K562 (cell line): Measurements from ENCODE around the gene UBASH3A. TPM values are rescaled to one million over a fixed set of nuclear protein-coding genes. Genes with fewer than 3 reads are reported as not detected.

Experiments
- ATAC-seq: fragments of 200-7000 bp; cut with Tn5 transposase; 3 replicates; pipeline ENCODE4 v1.9.1; 2020; ENCODE audit warnings: moderate library complexity
- BruUV-seq: library from RNA; stranded (reverse); fragments of 400-500 nt; replicated peaks from 2 replicates; lab custom pipeline; 2021; lab: Mats Ljungman, UMichigan
- CTCF ChIA-PET: fragments of 300-600 bp; formaldehyde crosslinking; extraction: SDS; loops from one replicate; lab custom pipeline; 2021; ENCODE audit warnings: low intra/inter-chr PET ratio; lab: Yijun Ruan, JAX
- POLR2A ChIA-PET: fragments of 300-600, 350-650 bp; sonication (Branson Sonifier 250); formaldehyde crosslinking; extraction: SDS; loops from one replicate; lab custom pipeline; 2021; ENCODE audit warnings: antibody characterized with exemption, inconsistent platforms; lab: Yijun Ruan, JAX
- DNase-seq, 4 experiments: peaks; one replicate each; pipeline versions ENCODE4 v3.0.0 to v3.0.0-alpha.2; 2011 to 2018; ENCODE audit warnings: low spot score in 3 of 4, mixed read lengths in 3 of 4; ENCODE audit errors: extremely low read depth in 1 of 4
- FAIRE-seq: peaks from 2 replicates; lab custom pipeline; 2011; peaks lifted over from hg19 to GRCh38; lab: Jason Lieb, UNC
- H2AFZ ChIP-seq: 2 replicates; pipeline ENCODE4 v1.6.0; 2011; ENCODE audit warnings: low read depth, low read length, control low read depth, inconsistent platforms
- H3K27ac ChIP-seq: fragments of 200-600 bp; 3 replicates; pipeline ENCODE4 v1.8.0; 2011; ENCODE audit warnings: low read depth, mild to moderate bottlenecking, control low read depth, inconsistent platforms, low read length, moderate library complexity, mixed read lengths; ENCODE audit errors: extremely low read depth
- H3K27me3 ChIP-seq, 2 experiments: fragments of 300-600 bp in 1 of 2; 2 replicates in 1 of 2; 3 replicates in 1 of 2; pipeline versions ENCODE4 v1.6.0 to v1.8.0; 2011; ENCODE audit warnings: inconsistent platforms in 2 of 2, low read length in 2 of 2, mild to moderate bottlenecking in 1 of 2, mixed read lengths in 1 of 2, moderate library complexity in 1 of 2; ENCODE audit not compliant: control insufficient read depth in 2 of 2, insufficient read depth in 2 of 2
- H3K36me3 ChIP-seq: fragments of 300-600 bp; 3 replicates; pipeline ENCODE4 v1.8.0; 2011; ENCODE audit warnings: mild to moderate bottlenecking, low read length, inconsistent platforms; ENCODE audit not compliant: control insufficient read depth, insufficient read depth
- H3K4me1 ChIP-seq, 2 experiments: fragments of 200-600 bp in 1 of 2; replicated peaks in 1 of 2; 2 replicates in 1 of 2; 3 replicates in 1 of 2; pipeline versions ENCODE4 v1.5.1 to v1.8.0; 2011; ENCODE audit warnings: inconsistent platforms in 2 of 2, low read length in 2 of 2, mild to moderate bottlenecking in 1 of 2, mixed read lengths in 1 of 2, moderate library complexity in 1 of 2; ENCODE audit not compliant: control insufficient read depth in 2 of 2, insufficient read depth in 2 of 2
- H3K4me2 ChIP-seq: 2 replicates; pipeline ENCODE4 v1.6.1; 2011; ENCODE audit warnings: low read length, control low read depth, inconsistent platforms, mixed read lengths; ENCODE audit not compliant: insufficient read depth
- H3K4me3 ChIP-seq: fragments of 200-600 bp; sonication (generic), shearing (Covaris generic); 2 replicates; pipeline ENCODE4 v1.5.1; 2016; ENCODE audit warnings: control low read depth, inconsistent platforms
- H3K79me2 ChIP-seq: fragments of 200-600 bp; 3 replicates; pipeline ENCODE4 v1.8.0; 2011; ENCODE audit warnings: low read length, inconsistent platforms; ENCODE audit not compliant: control insufficient read depth, insufficient read depth
- H3K9ac ChIP-seq, 2 experiments: 2 replicates each; pipeline versions ENCODE4 v1.6.0 to v1.6.1; 2011; ENCODE audit warnings: low read depth in 2 of 2, low read length in 2 of 2, control low read depth in 1 of 2, inconsistent platforms in 1 of 2, mild to moderate bottlenecking in 1 of 2, mixed read lengths in 1 of 2; ENCODE audit not compliant: insufficient read depth in 1 of 2
- H3K9me1 ChIP-seq: one replicate; pipeline ENCODE4 v1.6.0; 2011; ENCODE audit warnings: inconsistent platforms, mild to moderate bottlenecking, low read length, moderate library complexity; ENCODE audit not compliant: control insufficient read depth, insufficient read depth
- H3K9me3 ChIP-seq: replicated peaks from 2 replicates; pipeline ENCODE4 v1.5.1; 2011; ENCODE audit warnings: low read depth, low read length, inconsistent platforms; ENCODE audit not compliant: control insufficient read depth, insufficient read depth
- H4K20me1 ChIP-seq: replicated peaks from 2 replicates; pipeline ENCODE4 v1.6.1; 2011; ENCODE audit warnings: low read length, inconsistent platforms, mixed read lengths; ENCODE audit not compliant: control insufficient read depth, insufficient read depth
- CHD2 ChIP-seq: IDR thresholded peaks from 2 replicates; pipeline ENCODE4 v1.6.1; 2011; ENCODE audit warnings: low read depth, low read length
- DDX20 ChIP-seq: fragments of 450-650 bp; IDR thresholded peaks from 2 replicates; pipeline ENCODE4 v1.6.1; 2016; ENCODE audit warnings: missing genetic modification characterization, low read depth, mild to moderate bottlenecking, missing compliant biosample characterization, moderate library complexity
- ESRRA ChIP-seq: fragments of 450-650 bp; IDR thresholded peaks from 2 replicates; pipeline ENCODE4 v1.6.1; 2014; ENCODE audit warnings: low read depth, mild to moderate bottlenecking, moderate library complexity, borderline replicate concordance
- FOS ChIP-seq: IDR thresholded peaks from 3 replicates; pipeline ENCODE4 v1.6.1; 2011; ENCODE audit not compliant: insufficient read length; ENCODE audit errors: extremely low read depth
- KHSRP ChIP-seq: fragments of 450-650 bp; IDR thresholded peaks from 2 replicates; pipeline ENCODE4 v1.6.1; 2017
- MTA3 ChIP-seq: fragments of 450-650 bp; formaldehyde crosslinking; IDR thresholded peaks from 2 replicates; pipeline ENCODE4 v1.6.1; 2017; ENCODE audit warnings: mild to moderate bottlenecking, borderline replicate concordance
- NCOA4 ChIP-seq: fragments of 450-650 bp; IDR thresholded peaks from 2 replicates; pipeline ENCODE4 v1.6.1; 2018; ENCODE audit warnings: mild to moderate bottlenecking; ENCODE audit not compliant: partially characterized antibody
- PHB2 ChIP-seq: fragments of 450-650 bp; IDR thresholded peaks from 2 replicates; pipeline ENCODE4 v1.6.1; 2017; ENCODE audit warnings: low read depth
- PRPF4 ChIP-seq: fragments of 200-400 bp; formaldehyde crosslinking; IDR thresholded peaks from one replicate; pipeline ENCODE4 v1.6.1; 2017; ENCODE audit warnings: low read length, low read depth, mild to moderate bottlenecking; ENCODE audit not compliant: insufficient read depth, poor library complexity, severe bottlenecking
- TAL1 ChIP-seq: fragments of 450-650 bp; IDR thresholded peaks from 2 replicates; pipeline ENCODE4 v1.6.1; 2016; ENCODE audit warnings: mild to moderate bottlenecking
- TCF3 ChIP-seq: sonication (generic); formaldehyde crosslinking; IDR thresholded peaks from 2 replicates; pipeline ENCODE4 v1.4.0; 2020; ENCODE audit warnings: mild to moderate bottlenecking, missing genetic modification reagents
- ZBTB5 ChIP-seq: fragments of 450-650 bp; IDR thresholded peaks from 2 replicates; pipeline ENCODE4 v1.6.1; 2017; ENCODE audit warnings: antibody characterized with exemption
- WGBS: fragments of 100-300 bp; shearing (Covaris generic); methylation state at CpG from one replicate; pipeline ENCODE4 v1.1.6; 2016; ENCODE audit warnings: low coverage, mixed read lengths; ENCODE audit not compliant: insufficient coverage; ENCODE audit errors: missing lambda C conversion rate; 5-methylcytosine and 5-hydroxymethylcytosine counted together
- in situ Hi-C: fragments of 300-500 bp; cut with MboI; formaldehyde crosslinking; loops from 4 replicates; pipeline ENCODE4 v1.15.0; 2018; ENCODE audit warnings: inconsistent platforms, mixed read lengths
- intact Hi-C: fragments of 100-400 bp; cut with micrococcal nuclease; formaldehyde crosslinking; loops from 2 replicates; pipeline ENCODE4 v1.14.2; 2022
- polyA plus RNA-seq, 8 experiments: library from polyadenylated mRNA; depleted of rRNA in 4 of 8; stranded (reverse) in 5 of 8; unstranded in 3 of 8; fragments of >200 nt; fragmentation: Nextera tagmentation in 2 of 8; fragmentation: Illumina TruSeq in 1 of 8; extraction: Ambion mirVana in 2 of 8; extraction: Trizol in 1 of 8; gene quantifications; 2 replicates each; pipeline versions ENCODE4 v1.2.1 to v1.2.3, GENCODE V29; 2011 to 2014; ENCODE audit warnings: inconsistent platforms in 1 of 8, missing spikeins in 1 of 8
- total RNA-seq, 7 experiments: library from RNA; depleted of rRNA in 6 of 7; stranded (reverse); fragments of >200 nt in 6 of 7; fragmentation: Illumina TruSeq in 2 of 7; extraction: Trizol in 2 of 7; gene quantifications; 2 replicates each; pipeline versions ENCODE4 v1.2.1 to v1.2.3, GENCODE V29; 2011 to 2021; ENCODE audit warnings: low replicate concordance in 1 of 7
- TF ChIP-seq, protein P1 (sequence below): fragments of 200-800 bp; sonication (Bioruptor generic); IDR thresholded peaks from 2 replicates; pipeline ENCODE4 v1.6.1; 2017; ENCODE audit warnings: missing genetic modification characterization, missing compliant biosample characterization
- TF ChIP-seq, protein P2 (sequence below): fragments of 450-650 bp; formaldehyde crosslinking; IDR thresholded peaks from 2 replicates; pipeline ENCODE4 v1.4.0; 2020; ENCODE audit warnings: mild to moderate bottlenecking

Gene UBASH3A
- total and polyA plus RNA-seq, 9 of the 15 experiments (the other 6 are each of a cell fraction or from before 2014, with no cell fraction given) = 0.23 to 1.8 (median 1.1) TPM

- 0 out of 2 replicates have a peak, but pooled peaks have one; percentile 12 for TF ChIP-seq TCF3 (CRISPR knock-in tag)
- no peak for TF ChIP-seq DDX20 (tag)
- TF ChIP-seq MTA3 = no peak
- TF ChIP-seq TAL1 = no peak
- TF ChIP-seq, protein P1, sequence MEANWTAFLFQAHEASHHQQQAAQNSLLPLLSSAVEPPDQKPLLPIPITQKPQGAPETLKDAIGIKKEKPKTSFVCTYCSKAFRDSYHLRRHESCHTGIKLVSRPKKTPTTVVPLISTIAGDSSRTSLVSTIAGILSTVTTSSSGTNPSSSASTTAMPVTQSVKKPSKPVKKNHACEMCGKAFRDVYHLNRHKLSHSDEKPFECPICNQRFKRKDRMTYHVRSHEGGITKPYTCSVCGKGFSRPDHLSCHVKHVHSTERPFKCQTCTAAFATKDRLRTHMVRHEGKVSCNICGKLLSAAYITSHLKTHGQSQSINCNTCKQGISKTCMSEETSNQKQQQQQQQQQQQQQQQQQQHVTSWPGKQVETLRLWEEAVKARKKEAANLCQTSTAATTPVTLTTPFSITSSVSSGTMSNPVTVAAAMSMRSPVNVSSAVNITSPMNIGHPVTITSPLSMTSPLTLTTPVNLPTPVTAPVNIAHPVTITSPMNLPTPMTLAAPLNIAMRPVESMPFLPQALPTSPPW (CRISPR knock-in tag) = peak; percentile 27; the same call in 1 of the 2 replicates
- TF ChIP-seq, all 486 proteins: peak for 15
Measured at GRCh38 chr21:42461881-42462877, 58.5 kb downstream of the UBASH3A start (continued).

- BruUV-seq = no TSS peak
- no peaks in the 10 kb centered on the region for H3K79me2 ChIP-seq
- H3K9me3 ChIP-seq = no peaks in the 10 kb centered on the region
- FAIRE-seq (peak; percentile 46), ATAC-seq (peak; percentile 60), DNase-seq (peak in 2 of 4 experiments; percentile 75 to 76)
- intact Hi-C loops = loop anchor here (2.0 kb wide), 1 partner anchor 37 kb away; no protein-coding TSS in a partner anchor
- H3K27me3 ChIP-seq = peaks cover 0 to 6% of the 10 kb centered on the region in 2 experiments; a peak in 1 of 5 replicates
- WGBS = 26% methylated on average over 17 of the region's 17 CpGs
- H2AFZ ChIP-seq = peak overlapping the region; percentile 92
- no peaks in the 10 kb centered on the region for H3K36me3 ChIP-seq
- H3K9ac ChIP-seq = no peak overlapping the region; a peak in 1 of 4 replicates
- H3K27ac ChIP-seq = no peak overlapping the region; the same call in 1 of the 3 replicates
- H3K4me1 ChIP-seq = peaks cover 29 to 47% of the 10 kb centered on the region in 2 experiments
- no peak overlapping the region for H3K4me3 ChIP-seq
- POLR2A ChIA-PET = interaction anchor here (0.7 kb wide), 1 partner anchor 352 kb away, joined by 4 read pairs; no protein-coding TSS in a partner anchor
- H4K20me1 ChIP-seq = no peaks in the 10 kb centered on the region
- no peak overlapping the region; the same call in 1 of the 2 replicates for H3K4me2 ChIP-seq
- in situ Hi-C loops = no loop called here
- no peaks in the 10 kb centered on the region for H3K9me1 ChIP-seq
- CTCF ChIA-PET = no interaction called here
- TF ChIP-seq KHSRP = no peak
- TF ChIP-seq PRPF4 = no peak
- TF ChIP-seq FOS = peak; percentile 71
- TF ChIP-seq, protein P2, sequence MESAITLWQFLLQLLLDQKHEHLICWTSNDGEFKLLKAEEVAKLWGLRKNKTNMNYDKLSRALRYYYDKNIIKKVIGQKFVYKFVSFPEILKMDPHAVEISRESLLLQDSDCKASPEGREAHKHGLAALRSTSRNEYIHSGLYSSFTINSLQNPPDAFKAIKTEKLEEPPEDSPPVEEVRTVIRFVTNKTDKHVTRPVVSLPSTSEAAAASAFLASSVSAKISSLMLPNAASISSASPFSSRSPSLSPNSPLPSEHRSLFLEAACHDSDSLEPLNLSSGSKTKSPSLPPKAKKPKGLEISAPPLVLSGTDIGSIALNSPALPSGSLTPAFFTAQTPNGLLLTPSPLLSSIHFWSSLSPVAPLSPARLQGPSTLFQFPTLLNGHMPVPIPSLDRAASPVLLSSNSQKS = no peak
- TF ChIP-seq ZBTB5 = no peak
- TF ChIP-seq ESRRA = no peak
- TF ChIP-seq NCOA4 = no peak
- peak; percentile 48; the same call in 1 of the 2 replicates for TF ChIP-seq CHD2
- TF ChIP-seq PHB2 = no peak
Measured at GRCh38 chr21:42463861-42464515, 60.3 kb downstream of the UBASH3A start.
